Lower leg skin (tissue), 4 donors: ENCODE data around the gene RARA. TPM values are rescaled to one million over a fixed set of nuclear protein-coding genes. Genes with fewer than 3 reads are reported as not detected.
"Not testable (repeated sequence)": the region's sequence is repeated elsewhere in the genome, so short reads cannot be mapped to it uniquely, and the experiment has no call there.

Experiments
- DNase-seq, 2 donors: peaks; one replicate each; pipeline ENCODE4 v3.0.0-alpha.2; 2019; ENCODE audit warnings: low spot score in 2 of 2
- H3K4me3 ChIP-seq: fragments of 200-600 bp; sonication (generic); 2 replicates; pipeline ENCODE4 v1.5.1; 2017; ENCODE audit warnings: mild to moderate bottlenecking, low read depth; ENCODE audit not compliant: poor library complexity, severe bottlenecking
- POLR2A ChIP-seq, 2 donors: fragments of 450-650 bp; IDR thresholded peaks; one replicate each; pipeline ENCODE4 v1.6.1; 2016 to 2017; ENCODE audit warnings: antibody characterized with exemption in 2 of 2, mild to moderate bottlenecking in 1 of 2, moderate library complexity in 1 of 2
- WGBS, 2 donors: methylation state at CpG; one replicate each; pipeline ENCODE4 v1.1.5; 2018; 5-methylcytosine and 5-hydroxymethylcytosine counted together
- intact Hi-C: fragments of 100-400 bp; cut with DNase I; formaldehyde crosslinking; loops from one replicate; pipeline ENCODE4 v1.15.0; 2023; ENCODE audit warnings: low total_unique reads
- total RNA-seq, 4 donors: library from RNA; depleted of rRNA; stranded (reverse); fragments of >200 nt; gene quantifications; one replicate each; pipeline ENCODE4 v1.1.0, GENCODE V29; 2016
- TF ChIP-seq, protein P1 (sequence below), 3 donors: fragments of 450-650 bp; IDR thresholded peaks; one replicate each; pipeline ENCODE4 v1.5.1; 2016; ENCODE audit warnings: antibody characterized with exemption in 3 of 3, mild to moderate bottlenecking in 3 of 3, moderate library complexity in 2 of 3

The RARA gene
- total RNA-seq, 4 donors from 2014 or later = 18.1 to 38.0 (median 25.2) TPM

DNA sequence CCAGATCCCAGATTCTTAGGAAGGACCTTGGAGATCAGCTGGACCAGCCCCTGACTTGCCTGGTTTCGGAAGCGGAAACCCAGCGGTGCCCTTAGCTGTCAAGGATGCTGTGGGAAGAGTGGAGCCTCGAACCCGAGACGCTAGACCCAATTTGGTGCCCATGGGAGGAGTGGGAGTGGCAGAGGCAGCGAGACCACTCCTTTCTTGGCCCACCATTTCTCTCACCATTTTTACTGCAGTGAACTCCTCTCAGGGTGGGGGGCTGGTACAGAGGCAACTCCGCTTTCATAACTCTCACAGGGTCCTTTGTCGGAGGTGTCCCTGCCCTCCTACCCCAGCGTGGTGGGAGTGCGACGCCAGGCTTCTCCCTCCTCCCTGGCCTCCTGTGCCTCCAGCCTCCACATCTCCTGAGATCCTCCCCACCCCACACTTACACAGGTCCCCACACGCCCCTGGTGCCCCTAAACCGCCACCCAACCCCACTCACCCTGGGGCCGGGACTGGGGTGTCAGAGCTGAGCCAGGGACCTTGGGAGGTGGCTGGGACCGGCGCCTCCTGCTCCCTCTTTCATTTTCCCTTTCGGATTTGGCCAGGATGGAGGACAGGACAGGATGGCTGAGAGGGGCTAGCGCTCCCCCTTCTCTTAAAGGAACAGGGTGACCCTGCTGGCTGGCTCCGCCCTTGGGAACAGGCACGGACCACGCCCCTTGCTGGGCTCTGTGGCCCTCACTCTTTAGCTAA lies 55.3 kb downstream of the RARA start, which contains the start of gene GJD3:
Gene GJD3 (minus strand): TSS at position 617 of the 741 bp plus-strand sequence. CDS start 922 bp downstream, outside the sequence.
- intact Hi-C loops = loop anchor here (5.0 to 10.0 kb wide), 2 partner anchors 51 to 168 kb away; partner anchors contain the start of gene TOP2A
- no peak for DNase-seq
- no peak within 1 kb of the TSS for H3K4me3 ChIP-seq

DNA sequence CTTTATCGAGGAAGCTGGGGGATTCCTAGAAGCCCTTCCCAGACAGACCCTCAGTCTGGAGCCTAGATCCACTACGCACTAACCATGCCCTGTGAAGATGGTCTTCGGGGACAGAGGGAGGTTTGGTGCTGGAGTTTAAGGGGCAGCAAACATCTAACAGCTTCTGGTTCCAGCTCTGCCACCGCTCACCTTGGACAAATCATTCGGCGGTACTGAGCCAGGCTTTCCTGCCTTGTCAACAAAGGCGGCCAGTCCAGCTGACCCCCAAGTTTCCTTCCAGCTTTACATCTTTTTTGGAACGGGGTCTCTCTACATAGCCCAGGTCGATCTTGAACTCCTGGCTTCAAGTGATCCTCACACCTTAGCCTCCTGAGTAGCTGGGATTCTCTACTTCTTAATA lies 55.9 kb downstream of the RARA start:
- TF ChIP-seq POLR2A (IDR thresholded peaks at IDR 0.05) = no peak
- TF ChIP-seq, protein P1, sequence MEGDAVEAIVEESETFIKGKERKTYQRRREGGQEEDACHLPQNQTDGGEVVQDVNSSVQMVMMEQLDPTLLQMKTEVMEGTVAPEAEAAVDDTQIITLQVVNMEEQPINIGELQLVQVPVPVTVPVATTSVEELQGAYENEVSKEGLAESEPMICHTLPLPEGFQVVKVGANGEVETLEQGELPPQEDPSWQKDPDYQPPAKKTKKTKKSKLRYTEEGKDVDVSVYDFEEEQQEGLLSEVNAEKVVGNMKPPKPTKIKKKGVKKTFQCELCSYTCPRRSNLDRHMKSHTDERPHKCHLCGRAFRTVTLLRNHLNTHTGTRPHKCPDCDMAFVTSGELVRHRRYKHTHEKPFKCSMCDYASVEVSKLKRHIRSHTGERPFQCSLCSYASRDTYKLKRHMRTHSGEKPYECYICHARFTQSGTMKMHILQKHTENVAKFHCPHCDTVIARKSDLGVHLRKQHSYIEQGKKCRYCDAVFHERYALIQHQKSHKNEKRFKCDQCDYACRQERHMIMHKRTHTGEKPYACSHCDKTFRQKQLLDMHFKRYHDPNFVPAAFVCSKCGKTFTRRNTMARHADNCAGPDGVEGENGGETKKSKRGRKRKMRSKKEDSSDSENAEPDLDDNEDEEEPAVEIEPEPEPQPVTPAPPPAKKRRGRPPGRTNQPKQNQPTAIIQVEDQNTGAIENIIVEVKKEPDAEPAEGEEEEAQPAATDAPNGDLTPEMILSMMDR (IDR thresholded peaks at IDR 0.05) = no peak
- no peak for DNase-seq
- intact Hi-C loops = loop anchor here (5.0 to 10.0 kb wide), 2 partner anchors 50 to 167 kb away; partner anchors contain the start of gene TOP2A
- 89 to 91% methylated on average over 9 of the region's 9 CpGs for WGBS, 2 donors
- no peak overlapping the region for H3K4me3 ChIP-seq

More for the DNA sequence above, 55.3 kb downstream of the RARA start, which contains the start of gene GJD3:
- TF ChIP-seq POLR2A (IDR thresholded peaks at IDR 0.05) = no peak
- TF ChIP-seq, protein P1 (IDR thresholded peaks at IDR 0.05) = no peak
- WGBS, 2 donors = 62 to 69% methylated on average over 20 to 22 of the region's 22 CpGs

DNA sequence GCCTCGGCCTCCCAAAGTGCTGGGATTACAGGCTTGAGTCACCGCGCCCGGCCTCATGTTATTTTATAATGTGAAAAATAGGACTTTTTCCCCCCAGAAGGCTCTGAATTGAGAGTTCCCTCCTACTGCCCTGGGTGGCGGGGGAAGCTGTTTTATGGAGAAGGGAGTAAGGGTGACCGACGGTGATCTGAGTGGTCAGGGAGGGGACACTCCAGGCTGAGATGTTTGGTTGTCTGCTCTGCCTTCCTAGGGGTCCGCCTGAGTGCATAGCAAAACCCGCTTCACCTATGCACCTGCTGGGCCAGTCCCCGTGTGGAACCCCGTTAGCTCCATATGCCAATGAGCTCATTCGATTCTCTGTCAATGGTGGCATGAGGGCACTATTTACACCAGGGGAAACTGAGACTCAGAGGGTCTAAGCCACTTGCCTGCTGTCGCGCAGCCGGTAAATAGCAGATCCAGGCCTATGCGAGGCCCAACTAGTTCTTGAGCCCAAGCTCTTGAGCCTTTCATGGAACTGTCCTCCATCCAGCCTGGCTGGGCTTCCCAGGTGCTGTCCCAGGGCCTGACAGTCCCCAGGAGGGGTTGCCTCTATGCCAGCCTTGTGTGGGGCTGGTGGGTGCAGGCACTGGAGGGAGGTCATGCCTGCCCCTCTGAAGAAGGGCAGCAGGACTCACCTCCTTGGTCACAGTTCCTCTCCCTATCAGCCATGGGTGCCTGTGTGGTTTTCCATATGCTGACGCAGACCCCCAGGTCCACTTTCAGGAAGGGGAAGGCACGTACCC lies 57.3 kb downstream of the RARA start:
- no peak for DNase-seq
- WGBS, 2 donors = 94 to 96% methylated on average over 18 of the region's 18 CpGs
- H3K4me3 ChIP-seq = no peak overlapping the region
- intact Hi-C loops = loop anchor here (10.0 kb wide), 1 partner anchor 49 kb away; the partner anchor contains the start of gene TOP2A
- TF ChIP-seq POLR2A (IDR thresholded peaks at IDR 0.05) = no peak
- TF ChIP-seq, protein P1 (IDR thresholded peaks at IDR 0.05) = no peak

DNA sequence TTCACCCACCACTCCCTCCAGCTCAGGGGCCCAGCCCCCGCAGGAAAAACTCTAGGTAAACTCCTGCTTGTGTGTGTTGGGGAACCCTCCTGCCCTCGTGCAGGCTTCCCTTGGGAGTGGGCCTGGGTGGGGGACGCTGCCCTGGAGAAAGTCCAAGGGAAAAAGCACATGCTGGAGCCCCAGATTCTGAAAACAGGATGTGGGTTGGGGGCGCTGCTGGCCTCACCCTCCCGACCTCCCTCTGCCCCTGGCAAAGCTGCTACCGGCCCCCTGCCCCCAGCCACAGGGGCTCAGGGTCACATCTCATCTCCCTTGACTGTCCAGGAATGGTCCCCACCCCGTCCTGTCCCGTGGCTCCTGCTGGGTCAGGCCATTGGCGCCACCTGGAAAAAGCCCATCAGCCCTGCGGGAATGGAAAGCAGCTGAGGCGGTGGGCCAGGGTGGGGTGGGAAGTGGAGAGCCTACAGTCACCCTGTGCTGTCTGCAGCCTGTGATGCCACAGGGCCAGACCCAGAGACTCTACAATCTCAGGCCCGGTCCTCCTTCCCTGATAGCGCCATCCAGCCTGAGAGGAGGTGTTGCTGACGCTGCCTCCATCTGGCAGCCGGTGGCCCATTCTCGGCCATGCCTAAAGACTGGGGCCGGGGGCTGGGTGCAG lies 58.0 kb downstream of the RARA start:
- 69 to 77% methylated on average over 11 to 17 of the region's 17 CpGs for WGBS, 2 donors
- no peak for TF ChIP-seq POLR2A (IDR thresholded peaks at IDR 0.05)
- TF ChIP-seq, protein P1 (IDR thresholded peaks at IDR 0.05) = no peak
- no peak for DNase-seq
- no peak overlapping the region for H3K4me3 ChIP-seq
- intact Hi-C loops = loop anchor here (10.0 kb wide), 1 partner anchor 48 kb away; the partner anchor contains the start of gene TOP2A

DNA sequence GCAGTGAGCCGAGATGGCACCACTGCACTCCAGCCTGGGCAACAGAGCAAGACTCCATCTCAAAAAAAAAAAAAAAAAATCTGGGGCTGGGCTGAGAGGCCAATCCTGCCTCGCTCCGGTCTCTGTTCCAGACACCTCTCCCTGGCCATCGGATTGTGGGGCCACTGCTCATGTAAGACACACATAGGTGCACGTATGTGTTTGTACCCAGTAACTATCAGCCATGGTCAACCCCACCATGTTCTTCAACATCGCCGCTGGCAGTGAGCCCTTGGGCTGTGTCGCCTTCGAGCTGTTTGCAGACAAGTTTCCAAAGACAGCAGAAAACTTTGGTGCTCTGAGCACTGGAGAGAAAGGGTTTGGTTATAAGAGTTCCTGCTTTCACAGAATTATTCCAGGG lies 58.7 kb downstream of the RARA start:
- peak in 1 of 2 donors; percentile 32 for DNase-seq
- intact Hi-C loops = loop anchor here (10.0 kb wide), 1 partner anchor 47 kb away; the partner anchor contains the start of gene TOP2A
- H3K4me3 ChIP-seq = not testable (repeated sequence)
- WGBS, 2 donors = 83 to 87% methylated on average over 9 of the region's 9 CpGs
